Heart right ventricle (tissue), 16 donors: ENCODE measurements around the gene S100A2. TPM values are rescaled to one million over a fixed set of nuclear protein-coding genes. Genes with fewer than 3 reads are reported as not detected.

Source experiments
- ATAC-seq, 8 donors: fragments of 200-7000 bp; cut with Tn5 transposase; one replicate each; pipeline ENCODE4 v1.9.1; 2020; ENCODE audit warnings: mild to moderate bottlenecking in 8 of 8, moderate library complexity in 8 of 8, moderate number of reproducible peaks in 1 of 8
- DNase-seq, 2 donors: peaks; one replicate each; pipeline ENCODE4 v3.0.0-alpha.2; 2020
- H3K27ac ChIP-seq, 10 donors: fragments of 200-600 bp; sonication (generic) in 2 of 10; one replicate each; pipeline versions ENCODE4 v1.5.0 to v1.8.0; 2020 to 2022; ENCODE audit warnings: mild to moderate bottlenecking in 3 of 10
- H3K27me3 ChIP-seq, 7 donors: fragments of 200-600 bp; one replicate each; pipeline ENCODE4 v1.8.0; 2021 to 2022; ENCODE audit warnings: mild to moderate bottlenecking in 2 of 7
- H3K36me3 ChIP-seq, 9 donors: fragments of 200-600 bp; sonication (generic) in 1 of 9; one replicate each; pipeline versions ENCODE4 v1.5.0 to v1.8.0; 2020 to 2022; ENCODE audit warnings: mild to moderate bottlenecking in 2 of 9
- H3K4me1 ChIP-seq, 9 donors: fragments of 200-600 bp; sonication (generic) in 1 of 9; one replicate each; pipeline versions ENCODE4 v1.5.0 to v1.8.0; 2020 to 2022; ENCODE audit warnings: mild to moderate bottlenecking in 4 of 9
- H3K4me3 ChIP-seq, 10 donors: fragments of 200-600 bp; sonication (generic) in 2 of 10; one replicate each; pipeline versions ENCODE4 v1.5.0 to v1.8.0; 2020 to 2022; ENCODE audit warnings: mild to moderate bottlenecking in 7 of 10, moderate library complexity in 2 of 10
- H3K9me3 ChIP-seq, 11 donors: fragments of 200-600 bp in 10 of 11; sonication (generic) in 2 of 11; one replicate each; pipeline versions ENCODE4 v1.5.0 to v1.8.0; 2013 to 2022; ENCODE audit warnings: mild to moderate bottlenecking in 2 of 11, control low read depth in 1 of 11, moderate library complexity in 1 of 11
- CTCF ChIP-seq, 9 donors: fragments of 200-600 bp; sonication (generic) in 2 of 9; IDR thresholded peaks; one replicate each; pipeline versions ENCODE4 v1.5.0 to v1.8.0; 2021 to 2022; ENCODE audit warnings: antibody characterized with exemption in 9 of 9, mild to moderate bottlenecking in 5 of 9, moderate library complexity in 1 of 9
- WGBS, 2 donors: extraction: QIAGEN DNeasy Blood & Tissue Kit; methylation state at CpG; one replicate each; pipeline ENCODE4 v1.1.7; 2013; ENCODE audit warnings: inconsistent platforms in 1 of 2; 5-methylcytosine and 5-hydroxymethylcytosine counted together
- intact Hi-C, 10 donors: fragments of 100-400 bp; cut with DNase I; formaldehyde crosslinking; loops; one replicate each; pipeline versions ENCODE4 v1.11.1 to v1.14.2; 2022
- polyA plus RNA-seq, 2 donors: library from polyadenylated mRNA; stranded (reverse); fragments of 200-250 nt; gene quantifications; one replicate each; pipeline ENCODE4 v1.2.3, GENCODE V29; 2013
- total RNA-seq, 10 donors: library from RNA; stranded (reverse); fragmentation: NEBNext Ultra II Directional in 3 of 10; extraction: Animal tissue kit (Norgen Biotek cat#: 25700) in 3 of 10; gene quantifications; one replicate each; pipeline versions ENCODE4 v1.2.1 to v1.2.4, GENCODE V29; 2021 to 2023
- donor health status: Arrhythmogenic right ventricular cardiomyopathy.
- donor health status: ischemic (EF 13 %, LVEDD 7.1; RV severe dilation, severe dysfunction).
- donor health status: healthy with polysubstance abuse.
- donor health status: DM: no; HTN: yes; CAD: no.
- donor health status: DM: no; HTN: no; CAD: no.
- donor health status: ischemic (EF 25% LVEDD 6.9; RV normal size, moderate dysfunction).
- donor health status: ischemic (EF 25% LVEDD 5.7; RV mildly dilated, moderate dysfunction).
- donor health status: healthy.
- donor health status: DM: yes; HTN: yes; CAD: no.
- donor health status: Ischemic cardiomyopathy.
- donor health status: ischemic (EF 35%, LVEDD 5.7; RV mildly dilated, moderate dysfunction).
- donor health status: nonischemic (EF 11% LVEDD 7.7; RV severe dilation, severe dysfunction).
- donor health status: DM: yes; HTN: yes; CAD: no.
- donor health status: PGD.
- donor health status: ischemic (EF 29% LVEDD 5.4; RV normal size, mild dysfunction).
- donor health status: nonischemic (EF 23%, LVEDD 6.1; RV moderate dilation, normal function).

S100A2 gene
- total and polyA plus RNA-seq, 12 donors: 1.2 to 7.4 (median 3.1) TPM; not detected in 1

GRCh38 chr1:153536012-153536670 is 29.5 kb downstream of the S100A2 start:
- ATAC-seq: peak; percentile 77 to 88 (median 82)
- TF ChIP-seq CTCF (IDR thresholded peaks at IDR 0.05): no peak
- Histone ChIP-seq H3K27ac (peak overlapping the region; percentile 93 to 99 (median 98)), H3K9me3 (no peaks in the 10 kb centered on the region), H3K4me3 (peak overlapping the region; percentile 62 to 93 (median 77)), H3K4me1 (peaks cover 3 to 78% (median 35%) of the 10 kb centered on the region in 9 donors), H3K27me3 (no peaks in the 10 kb centered on the region), H3K36me3 (peaks cover 0 to 9% (median 0%) of the 10 kb centered on the region in 9 donors)
- intact Hi-C loops: loop anchor here in 1 of 10 donors (10.0 kb wide), 1 partner anchor 79 kb away; the partner anchor contains the start of genes S100A14 and S100A16
- DNase-seq: peak; percentile 87 to 88
- WGBS, 2 donors: 1 to 2% methylated on average over 38 of the region's 38 CpGs

- DNase-seq (peak in 1 of 2 donors; percentile 62), ATAC-seq (peak; percentile 30 to 75 (median 64))
- no peaks in the 10 kb centered on the region for H3K9me3 ChIP-seq
- peaks cover 3 to 71% (median 35%) of the 10 kb centered on the region in 9 donors for H3K4me1 ChIP-seq
- intact Hi-C loops: loop anchor here in 2 of 10 donors (2.0 to 10.0 kb wide), 2 partner anchors 31 to 79 kb away; partner anchors contain the start of genes S100A14 (in 1 of the 2) and S100A16 (in 1 of the 2)
- peaks cover 0 to 9% (median 0%) of the 10 kb centered on the region in 9 donors for H3K36me3 ChIP-seq
- H3K27ac ChIP-seq: peak within 1 kb of the TSS; percentile 93 to 99 (median 98)
- WGBS, 2 donors: 21 to 45% methylated on average over 11 to 18 of the region's 18 CpGs
- H3K4me3 ChIP-seq: peak within 1 kb of the TSS; percentile 62 to 93 (median 77)
- TF ChIP-seq CTCF (IDR thresholded peaks at IDR 0.05): no peak
- H3K27me3 ChIP-seq: no peaks in the 10 kb centered on the region
These were observed 30.2 kb downstream of the S100A2 start, which contains the start of gene S100A6 for GRCh38 chr1:153535242-153536011. S100A6 (minus strand) TSS chr1:153535991; CDS start chr1:153535339, 652 bp downstream.

- Histone ChIP-seq H3K36me3 (peaks cover 0 to 9% (median 0%) of the 10 kb centered on the region in 9 donors), H3K27me3 (no peaks in the 10 kb centered on the region), H3K4me3 (peak overlapping the region; percentile 62 to 93 (median 77)), H3K4me1 (peaks cover 3 to 66% (median 35%) of the 10 kb centered on the region in 9 donors), H3K9me3 (no peaks in the 10 kb centered on the region), H3K27ac (peak overlapping the region; percentile 93 to 99 (median 98))
- DNase-seq (no peak), ATAC-seq (no peak)
- no peak for TF ChIP-seq CTCF (IDR thresholded peaks at IDR 0.05)
- WGBS, 2 donors: 88 to 90% methylated on average over 3 of the region's 3 CpGs
- intact Hi-C loops: loop anchor here in 6 of 10 donors (2.0 to 10.0 kb wide), 4 partner anchors 32 to 80 kb away; partner anchors contain the start of genes S100A2 (in 3 of the 6), S100A16 (in 2 of the 6) and S100A14 (in 1 of the 6)
These were observed 30.8 kb downstream of the S100A2 start for GRCh38 chr1:153534925-153535241.
